ENCODE measurements around the gene SLC29A4. TPM values are rescaled to one million over a fixed set of nuclear protein-coding genes. Genes with fewer than 3 reads are reported as not detected.

Gene SLC29A4
- total and polyA plus RNA-seq, 2 donors (not counting 3 experiments of a cell fraction or from before 2014, with no cell fraction given), result 5.2 to 7.7 TPM

DNA sequence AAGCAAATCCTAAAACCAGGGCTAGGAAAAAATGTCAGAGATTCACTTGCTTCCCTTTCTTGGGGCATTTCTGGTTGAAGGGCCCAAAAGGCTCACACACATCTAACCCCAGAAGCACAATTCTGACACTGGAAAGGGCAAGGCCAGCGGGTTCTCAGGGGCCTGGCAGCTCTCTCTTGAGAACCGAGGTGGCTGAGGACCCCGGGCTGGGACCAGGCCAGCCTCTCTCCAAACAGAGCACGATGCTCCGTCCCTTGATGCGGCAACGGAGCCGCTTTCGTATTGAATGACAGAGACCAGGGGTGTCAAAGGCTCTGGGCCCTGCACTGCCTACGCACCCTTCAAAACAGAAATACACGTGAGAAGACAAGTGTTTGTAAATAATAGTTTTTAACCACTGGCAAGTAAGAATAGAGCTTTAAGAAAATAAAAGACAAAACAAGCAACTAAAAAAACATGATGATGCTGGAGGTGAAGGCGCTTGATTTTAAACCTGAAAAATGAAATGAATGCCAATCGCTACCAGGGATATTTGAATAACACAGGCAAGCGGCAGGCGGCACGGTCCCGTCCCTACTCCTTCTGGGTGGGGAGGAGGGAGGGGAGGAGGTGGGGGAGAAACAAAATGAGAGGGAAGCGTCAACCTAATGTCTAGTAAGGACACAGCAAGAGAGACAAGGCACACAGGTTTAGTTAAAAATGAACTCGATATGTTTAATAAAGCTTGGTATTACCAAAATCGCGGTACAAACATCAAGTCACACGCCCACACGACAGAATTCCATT, 68.0 kb downstream of the SLC29A4 start:
- peaks cover 12% of the 10 kb centered on the region for H3K79me2 ChIP-seq (ENCODE audit: control insufficient read depth, insufficient read depth, low read length)
- peaks cover 0 to 30% of the 10 kb centered on the region in 2 experiments for H3K36me3 ChIP-seq (ENCODE audit: control insufficient read depth in 2 of 2, extremely low read depth in 1 of 2, insufficient read depth in 2 of 2, low read length in 2 of 2)
- no peak overlapping the region for H3K4me2 ChIP-seq (ENCODE audit: insufficient read depth, low read length)
- no peaks in the 10 kb centered on the region for H3K4me1 ChIP-seq (ENCODE audit: control insufficient read depth, extremely low read depth, insufficient read depth, low read length)
- H3K27me3 ChIP-seq (ENCODE audit: control insufficient read depth in 2 of 2, insufficient read depth in 2 of 2, low read length in 2 of 2), result no peaks in the 10 kb centered on the region
- H3K4me3 ChIP-seq (replicated peaks in 1 of 3; ENCODE audit: insufficient read depth in 1 of 3, low read depth in 1 of 3, low read length in 3 of 3), result no peak overlapping the region
- H4K20me1 ChIP-seq (replicated peaks; ENCODE audit: control insufficient read depth, extremely low read depth, insufficient read depth, low read length), result no peaks in the 10 kb centered on the region
- no peaks in the 10 kb centered on the region for H3K9me3 ChIP-seq (replicated peaks; ENCODE audit: control insufficient read depth, insufficient read depth, low read length)
- no peaks in the 10 kb centered on the region for H3K9me1 ChIP-seq (replicated peaks; ENCODE audit: control insufficient read depth, extremely low read depth, insufficient read depth, low read length)
- dilution Hi-C loops (cut with MboI; ENCODE audit: extremely low pct_ligation_motif_present, low sequenced_read_pairs), result no loop called here
- BruUV-seq (replicated peaks), result no TSS peak
- ChIA-PET CTCF (interaction anchor here (2.0 kb wide), 1 partner anchor 15 kb away, joined by 5 read pairs; no protein-coding TSS in a partner anchor), POLR2A (no interaction called here)
- DNase-seq (ENCODE audit: low read depth, low spot score), result no peak
- H2AFZ ChIP-seq (ENCODE audit: low read depth, low read length), result no peak overlapping the region
- no peak for TF ChIP-seq EZH2 (IDR thresholded peaks at IDR 0.05; ENCODE audit: borderline replicate concordance, low read depth, low read length, severe bottlenecking)
- TF ChIP-seq, protein P1, sequence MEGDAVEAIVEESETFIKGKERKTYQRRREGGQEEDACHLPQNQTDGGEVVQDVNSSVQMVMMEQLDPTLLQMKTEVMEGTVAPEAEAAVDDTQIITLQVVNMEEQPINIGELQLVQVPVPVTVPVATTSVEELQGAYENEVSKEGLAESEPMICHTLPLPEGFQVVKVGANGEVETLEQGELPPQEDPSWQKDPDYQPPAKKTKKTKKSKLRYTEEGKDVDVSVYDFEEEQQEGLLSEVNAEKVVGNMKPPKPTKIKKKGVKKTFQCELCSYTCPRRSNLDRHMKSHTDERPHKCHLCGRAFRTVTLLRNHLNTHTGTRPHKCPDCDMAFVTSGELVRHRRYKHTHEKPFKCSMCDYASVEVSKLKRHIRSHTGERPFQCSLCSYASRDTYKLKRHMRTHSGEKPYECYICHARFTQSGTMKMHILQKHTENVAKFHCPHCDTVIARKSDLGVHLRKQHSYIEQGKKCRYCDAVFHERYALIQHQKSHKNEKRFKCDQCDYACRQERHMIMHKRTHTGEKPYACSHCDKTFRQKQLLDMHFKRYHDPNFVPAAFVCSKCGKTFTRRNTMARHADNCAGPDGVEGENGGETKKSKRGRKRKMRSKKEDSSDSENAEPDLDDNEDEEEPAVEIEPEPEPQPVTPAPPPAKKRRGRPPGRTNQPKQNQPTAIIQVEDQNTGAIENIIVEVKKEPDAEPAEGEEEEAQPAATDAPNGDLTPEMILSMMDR (IDR thresholded peaks at IDR 0.05; ENCODE audit: extremely low read depth in 1 of 2, insufficient read depth in 1 of 2, low read depth in 1 of 2, low read length in 2 of 2), result no peak
- H3K27ac ChIP-seq (ENCODE audit: insufficient read depth, low read depth, low read length), result no peak overlapping the region
- intact Hi-C loops (cut with micrococcal nuclease), result no loop called here
- no peak for FAIRE-seq
- H3K9ac ChIP-seq (replicated peaks; ENCODE audit: extremely low read depth, insufficient read depth, low read length), result no peak overlapping the region

DNA sequence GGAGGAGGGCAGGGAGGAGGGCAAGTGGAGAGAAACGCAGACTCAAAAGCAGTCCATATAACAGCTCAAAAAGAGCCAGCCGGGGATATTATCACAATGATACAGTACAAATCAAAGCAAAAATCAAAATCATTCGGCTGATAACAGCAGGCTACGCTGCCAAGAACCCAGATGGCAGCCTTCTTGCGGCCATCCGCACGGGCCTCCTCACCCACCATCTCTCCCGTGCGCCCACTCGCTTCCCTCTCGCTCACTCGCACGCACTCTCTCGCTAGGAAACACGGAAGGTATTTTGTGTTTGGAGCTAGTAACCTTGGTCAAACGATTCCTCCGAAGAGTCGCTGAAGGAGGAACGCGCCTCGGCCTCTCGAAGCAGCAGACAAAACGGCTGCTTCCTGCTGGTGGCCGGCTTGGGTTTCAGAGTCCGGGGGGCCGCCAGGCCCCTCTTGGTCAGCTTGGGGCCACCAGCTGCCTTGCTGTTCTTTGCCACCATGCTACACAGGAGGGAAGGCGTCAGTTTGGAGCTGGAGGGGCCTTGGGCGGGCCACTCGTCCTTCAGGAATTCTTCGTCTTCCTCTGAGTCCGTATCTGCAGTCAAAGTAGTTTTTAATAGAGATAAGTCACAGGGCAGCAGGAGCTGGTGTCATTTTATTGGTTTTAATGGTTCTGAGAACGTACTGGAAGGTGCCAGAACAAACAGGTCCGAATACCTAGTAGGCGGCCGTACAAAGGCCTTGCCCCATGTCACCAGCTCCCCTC, 68.9 kb downstream of the SLC29A4 start:
- Histone ChIP-seq H3K9me1 (replicated peaks; ENCODE audit: control insufficient read depth, extremely low read depth, insufficient read depth, low read length) (no peaks in the 10 kb centered on the region), H2AFZ (ENCODE audit: low read depth, low read length) (no peak overlapping the region), H3K4me1 (ENCODE audit: control insufficient read depth, extremely low read depth, insufficient read depth, low read length) (no peaks in the 10 kb centered on the region), H3K27me3 (ENCODE audit: control insufficient read depth in 2 of 2, insufficient read depth in 2 of 2, low read length in 2 of 2) (no peaks in the 10 kb centered on the region), H3K4me2 (ENCODE audit: insufficient read depth, low read length) (no peak overlapping the region), H3K9me3 (replicated peaks; ENCODE audit: control insufficient read depth, insufficient read depth, low read length) (no peaks in the 10 kb centered on the region), H3K9ac (replicated peaks; ENCODE audit: extremely low read depth, insufficient read depth, low read length) (no peak overlapping the region), H3K27ac (ENCODE audit: insufficient read depth, low read depth, low read length) (no peak overlapping the region), H4K20me1 (replicated peaks; ENCODE audit: control insufficient read depth, extremely low read depth, insufficient read depth, low read length) (no peaks in the 10 kb centered on the region), H3K4me3 (replicated peaks in 1 of 3; ENCODE audit: insufficient read depth in 1 of 3, low read depth in 1 of 3, low read length in 3 of 3) (no peak overlapping the region), H3K79me2 (ENCODE audit: control insufficient read depth, insufficient read depth, low read length) (peaks cover 12% of the 10 kb centered on the region), H3K36me3 (ENCODE audit: control insufficient read depth in 2 of 2, extremely low read depth in 1 of 2, insufficient read depth in 2 of 2, low read length in 2 of 2) (peaks cover 0 to 32% of the 10 kb centered on the region in 2 experiments)
- TF ChIP-seq GATA2 (IDR thresholded peaks at IDR 0.05; ENCODE audit: insufficient read depth, insufficient read length, low read depth, low read length) (no peak), EZH2 (IDR thresholded peaks at IDR 0.05; ENCODE audit: borderline replicate concordance, low read depth, low read length, severe bottlenecking) (no peak), JUN (IDR thresholded peaks at IDR 0.05; ENCODE audit: borderline replicate concordance, insufficient read depth, insufficient read length, low read depth) (no peak)
- TF ChIP-seq, protein P1 (IDR thresholded peaks at IDR 0.05; ENCODE audit: extremely low read depth in 1 of 2, insufficient read depth in 1 of 2, low read depth in 1 of 2, low read length in 2 of 2), result no peak
- ChIA-PET POLR2A (no interaction called here), CTCF (no interaction called here)
- BruUV-seq (replicated peaks), result no TSS peak
- FAIRE-seq (no peak), DNase-seq (ENCODE audit: low read depth, low spot score) (no peak)
- intact Hi-C loops (cut with micrococcal nuclease), result no loop called here
- dilution Hi-C loops (cut with MboI; ENCODE audit: extremely low pct_ligation_motif_present, low sequenced_read_pairs), result no loop called here

All from endothelial cell of umbilical vein (primary cell).